MM.1S (cell line): Measurements from ENCODE around the gene CORO7.

Experiments
- CTCF ChIP-seq: fragments of 300-600 bp; sonication (generic); IDR thresholded peaks from 2 replicates; pipeline ENCODE4 v1.5.1; 2016; ENCODE audit warnings: antibody characterized with exemption, low read length, mixed read lengths
- EZH2 ChIP-seq: fragments of 300-600 bp; sonication (generic); optimal IDR thresholded peaks from 2 replicates; pipeline ENCODE3; 2017; ENCODE audit warnings: low read depth, mild to moderate bottlenecking, antibody characterized with exemption, low read length, mixed read lengths

GRCh38 chr16:4360538-4361021, 55.8 kb downstream of the CORO7 start:
- no peak for TF ChIP-seq CTCF
- no peak for TF ChIP-seq EZH2
